ENCODE measurements around the gene RYR3. TPM values are rescaled to one million over a fixed set of nuclear protein-coding genes. Genes with fewer than 3 reads are reported as not detected.

RYR3 gene
- total and polyA plus RNA-seq, 10 of the 15 experiments (the other 5 are each of a cell fraction or from before 2014, with no cell fraction given): under 0.01 to 0.44 (median 0.16) TPM; not detected in 5

- TF ChIP-seq PML (IDR thresholded peaks at IDR 0.05; ENCODE audit: low read length) (no peak), IRF3 (IDR thresholded peaks at IDR 0.05) (no peak), RAD51 (IDR thresholded peaks at IDR 0.05) (no peak)
- TF ChIP-seq, protein P1, sequence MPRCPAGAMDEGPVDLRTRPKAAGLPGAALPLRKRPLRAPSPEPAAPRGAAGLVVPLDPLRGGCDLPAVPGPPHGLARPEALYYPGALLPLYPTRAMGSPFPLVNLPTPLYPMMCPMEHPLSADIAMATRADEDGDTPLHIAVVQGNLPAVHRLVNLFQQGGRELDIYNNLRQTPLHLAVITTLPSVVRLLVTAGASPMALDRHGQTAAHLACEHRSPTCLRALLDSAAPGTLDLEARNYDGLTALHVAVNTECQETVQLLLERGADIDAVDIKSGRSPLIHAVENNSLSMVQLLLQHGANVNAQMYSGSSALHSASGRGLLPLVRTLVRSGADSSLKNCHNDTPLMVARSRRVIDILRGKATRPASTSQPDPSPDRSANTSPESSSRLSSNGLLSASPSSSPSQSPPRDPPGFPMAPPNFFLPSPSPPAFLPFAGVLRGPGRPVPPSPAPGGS (IDR thresholded peaks at IDR 0.05; ENCODE audit: borderline replicate concordance, insufficient read depth, low read depth, low read length, poor library complexity, severe bottlenecking): no peak
Observed at GRCh38 chr15:33492434-33493052, 181.8 kb downstream of the RYR3 start (continued).

DNA sequence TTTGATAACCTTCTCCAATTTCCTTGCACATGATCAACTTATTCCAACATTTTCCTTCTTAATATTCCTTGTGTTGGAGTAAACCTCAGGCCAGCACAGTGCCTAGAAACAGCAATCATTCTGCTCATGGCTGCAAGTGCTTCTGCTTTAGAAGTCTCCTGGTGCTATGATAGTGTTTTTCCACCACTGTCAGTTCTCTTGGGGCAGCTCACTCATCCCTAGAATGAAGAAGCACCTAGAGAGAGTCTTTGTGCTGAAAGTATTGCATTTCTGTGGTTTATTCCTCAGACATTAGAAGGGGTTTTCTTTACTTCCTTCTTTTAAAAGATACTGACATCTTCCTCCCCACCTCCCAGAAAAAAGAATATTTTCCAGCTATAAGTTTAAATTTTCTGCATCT is 183.5 kb downstream of the RYR3 start:
- no peak overlapping the region for H3K9ac ChIP-seq (ENCODE audit: control insufficient read depth, insufficient read depth, low read length)
- H3K4me3 ChIP-seq: no peak overlapping the region
- no peak overlapping the region for H3K27ac ChIP-seq (ENCODE audit: control insufficient read depth, insufficient read depth)
- no peaks in the 10 kb centered on the region; a peak in 1 of 4 replicates for H3K27me3 ChIP-seq (replicated peaks in 1 of 2; ENCODE audit: control insufficient read depth in 2 of 2, insufficient read depth in 2 of 2, low read length in 1 of 2)
- no peak overlapping the region for H2AFZ ChIP-seq (ENCODE audit: control insufficient read depth, low read depth, low read length)
- TF ChIP-seq IRF3 (IDR thresholded peaks at IDR 0.05): no peak
- no peak for TF ChIP-seq CHD2 (IDR thresholded peaks at IDR 0.05; ENCODE audit: borderline replicate concordance, low read depth, low read length)
- TF ChIP-seq, protein P2, sequence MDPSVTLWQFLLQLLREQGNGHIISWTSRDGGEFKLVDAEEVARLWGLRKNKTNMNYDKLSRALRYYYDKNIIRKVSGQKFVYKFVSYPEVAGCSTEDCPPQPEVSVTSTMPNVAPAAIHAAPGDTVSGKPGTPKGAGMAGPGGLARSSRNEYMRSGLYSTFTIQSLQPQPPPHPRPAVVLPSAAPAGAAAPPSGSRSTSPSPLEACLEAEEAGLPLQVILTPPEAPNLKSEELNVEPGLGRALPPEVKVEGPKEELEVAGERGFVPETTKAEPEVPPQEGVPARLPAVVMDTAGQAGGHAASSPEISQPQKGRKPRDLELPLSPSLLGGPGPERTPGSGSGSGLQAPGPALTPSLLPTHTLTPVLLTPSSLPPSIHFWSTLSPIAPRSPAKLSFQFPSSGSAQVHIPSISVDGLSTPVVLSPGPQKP (IDR thresholded peaks at IDR 0.05; ENCODE audit: low read depth, low read length): no peak
- TF ChIP-seq POLR2AphosphoS5 (IDR thresholded peaks at IDR 0.05; ENCODE audit: low read length): no peak
- no peak for TF ChIP-seq NR2F1 (conservative IDR thresholded peaks at IDR 0.05)
- no peak for TF ChIP-seq ZNF24 (IDR thresholded peaks at IDR 0.05)
- no peak for TF ChIP-seq SKIL (IDR thresholded peaks at IDR 0.05; ENCODE audit: low read depth, poor library complexity, severe bottlenecking)
- no peak for TF ChIP-seq ZBED1 (IDR thresholded peaks at IDR 0.05; ENCODE audit: borderline replicate concordance)
- DNase-seq (ENCODE audit: low read depth, low spot score): no peak
- no peak overlapping the region for H3K4me2 ChIP-seq (ENCODE audit: control insufficient read depth, insufficient read depth)
- ChIA-PET POLR2A (no interaction called here), SMC1A (ENCODE audit: uncharacterized antibody, unreplicated experiment) (interaction anchor here (1.7 kb wide), 1 partner anchor 12 kb away, joined by 4 read pairs; no protein-coding TSS in a partner anchor), CTCF (interaction anchor here (1.0 kb wide), 1 partner anchor 24 kb away, joined by 3 read pairs; no protein-coding TSS in a partner anchor), RAD21 (ENCODE audit: unreplicated experiment) (no interaction called here)
- no peaks in the 10 kb centered on the region for H4K20me1 ChIP-seq (ENCODE audit: control insufficient read depth, insufficient read depth)
- H3K4me1 ChIP-seq (ENCODE audit: control insufficient read depth, insufficient read depth, low read length): no peaks in the 10 kb centered on the region
- no peaks in the 10 kb centered on the region for H3K36me3 ChIP-seq (ENCODE audit: control insufficient read depth in 2 of 2, insufficient read depth in 2 of 2, low read length in 1 of 2)
- in situ Hi-C loops (cut with MboI): no loop called here
- H3K9me3 ChIP-seq (replicated peaks; ENCODE audit: control insufficient read depth, insufficient read depth, low read length): no peaks in the 10 kb centered on the region
- H3K79me2 ChIP-seq (ENCODE audit: control insufficient read depth, insufficient read depth, low read length): no peaks in the 10 kb centered on the region
- intact Hi-C loops (cut with micrococcal nuclease; ENCODE audit: unreplicated experiment): no loop called here
- ATAC-seq: no peak
- no TSS peak for BruUV-seq (replicated peaks)
- no peak for FAIRE-seq
